H1 (cell line): Measurements from ENCODE around the gene MTX1. TPM values are rescaled to one million over a fixed set of nuclear protein-coding genes. Genes with fewer than 3 reads are reported as not detected.

Source experiments
- BACH1 ChIP-seq: IDR thresholded peaks from 2 replicates; pipeline ENCODE4 v1.6.1; 2012; ENCODE audit warnings: low read length, improper control_type of control experiment
- CBX5 ChIP-seq: fragments of 300-800, 300-1000 bp; sonication (generic); IDR thresholded peaks from 2 replicates; pipeline ENCODE4 v1.7.1; 2016; ENCODE audit warnings: antibody characterized with exemption, low read length, low read depth
- GTF2F1 ChIP-seq: IDR thresholded peaks from 2 replicates; pipeline ENCODE4 v1.6.1; 2012; ENCODE audit warnings: low read depth, low read length, improper control_type of control experiment, borderline replicate concordance
- KDM4A ChIP-seq: IDR thresholded peaks from one replicate; pipeline ENCODE4 v1.7.1; 2012; ENCODE audit warnings: low read depth, mild to moderate bottlenecking, moderate library complexity, low read length, inconsistent platforms; ENCODE audit not compliant: severe bottlenecking
- KDM5A ChIP-seq: fragments of 200-600 bp; IDR thresholded peaks from 2 replicates; pipeline ENCODE4 v1.7.1; 2012; ENCODE audit warnings: mild to moderate bottlenecking, low read length, inconsistent platforms, mixed read lengths
- MAFK ChIP-seq: IDR thresholded peaks from 2 replicates; pipeline ENCODE4 v1.6.1; 2012; ENCODE audit warnings: low read depth, mild to moderate bottlenecking, improper control_type of control experiment, low read length
- SUZ12 ChIP-seq: fragments of 200-600 bp; sonication (generic); IDR thresholded peaks from 2 replicates; pipeline ENCODE4 v1.6.1; 2012; ENCODE audit warnings: mild to moderate bottlenecking, inconsistent platforms, low read length, moderate library complexity, mixed read lengths
- ZNF274 ChIP-seq: IDR thresholded peaks from 2 replicates; pipeline ENCODE4 v1.7.0; 2012; ENCODE audit warnings: low read length, borderline replicate concordance; ENCODE audit errors: extremely low read depth
- polyA plus RNA-seq, 7 experiments: library from polyadenylated mRNA; depleted of rRNA in 3 of 7; stranded (reverse) in 5 of 7; unstranded in 2 of 7; fragments of >200 nt in 5 of 7; fragments of 200-250 nt in 2 of 7; gene quantifications; 1 replicate in 5 of 7; 2 replicates in 1 of 7; 4 replicates in 1 of 7; pipeline versions ENCODE4 v1.2.1 to v1.2.3, GENCODE V29; 2011 to 2013; ENCODE audit warnings: missing spikeins in 2 of 7, mixed read lengths in 2 of 7
- total RNA-seq: library from RNA; stranded (reverse); fragmentation: NEBNext Ultra II Directional; extraction: Animal tissue kit (Norgen Biotek cat#: 25700); gene quantifications from 2 replicates; pipeline ENCODE4 v1.2.1, GENCODE V29; 2021
- TF ChIP-seq, protein P1 (sequence below): fragments of 300-600 bp; sonication (generic); IDR thresholded peaks from 2 replicates; pipeline ENCODE4 v1.7.1; 2012; ENCODE audit warnings: low read length, moderate library complexity, mild to moderate bottlenecking, inconsistent platforms; ENCODE audit not compliant: insufficient replicate concordance
- TF ChIP-seq, protein P2 (sequence below): IDR thresholded peaks from 2 replicates; pipeline ENCODE4 v1.6.1; 2011; ENCODE audit warnings: low read length, improper control_type of control experiment

The MTX1 gene
- total and polyA plus RNA-seq, 2 of the 8 experiments (the other 6 are each of a cell fraction or from before 2014, with no cell fraction given), result 47.9 to 131 TPM

DNA sequence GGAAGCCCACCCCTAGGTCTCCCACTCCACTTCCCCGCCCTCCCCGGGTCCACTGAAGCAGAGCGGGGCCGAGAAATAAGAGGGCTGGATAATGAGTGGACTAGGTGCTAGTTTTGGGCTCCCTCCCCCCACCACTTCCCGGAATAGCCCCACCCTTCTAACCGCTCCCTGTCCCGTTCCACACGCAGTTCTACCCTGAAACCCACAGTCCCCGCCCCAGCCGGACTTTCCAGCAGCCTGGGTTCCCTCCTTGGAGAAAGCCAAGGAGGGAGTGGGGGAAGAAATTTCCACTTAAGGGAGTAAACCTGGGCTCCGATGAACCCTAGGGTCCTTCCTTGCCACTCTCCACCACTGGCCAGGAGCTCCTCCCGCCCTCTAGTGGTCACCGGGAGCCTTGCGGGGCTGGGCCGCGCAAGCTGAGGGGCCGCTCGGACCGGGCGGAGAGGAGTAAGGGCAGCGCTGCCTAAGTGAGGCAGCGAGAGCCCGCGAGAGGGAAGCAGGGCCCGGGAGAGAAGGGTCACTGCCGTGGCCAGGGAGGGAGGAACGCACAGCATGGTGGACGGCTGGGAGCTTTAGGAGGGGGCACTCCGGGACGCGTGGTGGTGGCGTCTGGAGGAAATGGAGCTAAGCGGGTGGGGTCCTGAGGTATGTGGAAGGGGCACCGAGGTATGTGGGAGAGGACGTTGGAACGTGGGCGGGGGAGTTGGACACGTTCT is 15.1 kb upstream of the MTX1 start (continued):
- TF ChIP-seq, protein P1, sequence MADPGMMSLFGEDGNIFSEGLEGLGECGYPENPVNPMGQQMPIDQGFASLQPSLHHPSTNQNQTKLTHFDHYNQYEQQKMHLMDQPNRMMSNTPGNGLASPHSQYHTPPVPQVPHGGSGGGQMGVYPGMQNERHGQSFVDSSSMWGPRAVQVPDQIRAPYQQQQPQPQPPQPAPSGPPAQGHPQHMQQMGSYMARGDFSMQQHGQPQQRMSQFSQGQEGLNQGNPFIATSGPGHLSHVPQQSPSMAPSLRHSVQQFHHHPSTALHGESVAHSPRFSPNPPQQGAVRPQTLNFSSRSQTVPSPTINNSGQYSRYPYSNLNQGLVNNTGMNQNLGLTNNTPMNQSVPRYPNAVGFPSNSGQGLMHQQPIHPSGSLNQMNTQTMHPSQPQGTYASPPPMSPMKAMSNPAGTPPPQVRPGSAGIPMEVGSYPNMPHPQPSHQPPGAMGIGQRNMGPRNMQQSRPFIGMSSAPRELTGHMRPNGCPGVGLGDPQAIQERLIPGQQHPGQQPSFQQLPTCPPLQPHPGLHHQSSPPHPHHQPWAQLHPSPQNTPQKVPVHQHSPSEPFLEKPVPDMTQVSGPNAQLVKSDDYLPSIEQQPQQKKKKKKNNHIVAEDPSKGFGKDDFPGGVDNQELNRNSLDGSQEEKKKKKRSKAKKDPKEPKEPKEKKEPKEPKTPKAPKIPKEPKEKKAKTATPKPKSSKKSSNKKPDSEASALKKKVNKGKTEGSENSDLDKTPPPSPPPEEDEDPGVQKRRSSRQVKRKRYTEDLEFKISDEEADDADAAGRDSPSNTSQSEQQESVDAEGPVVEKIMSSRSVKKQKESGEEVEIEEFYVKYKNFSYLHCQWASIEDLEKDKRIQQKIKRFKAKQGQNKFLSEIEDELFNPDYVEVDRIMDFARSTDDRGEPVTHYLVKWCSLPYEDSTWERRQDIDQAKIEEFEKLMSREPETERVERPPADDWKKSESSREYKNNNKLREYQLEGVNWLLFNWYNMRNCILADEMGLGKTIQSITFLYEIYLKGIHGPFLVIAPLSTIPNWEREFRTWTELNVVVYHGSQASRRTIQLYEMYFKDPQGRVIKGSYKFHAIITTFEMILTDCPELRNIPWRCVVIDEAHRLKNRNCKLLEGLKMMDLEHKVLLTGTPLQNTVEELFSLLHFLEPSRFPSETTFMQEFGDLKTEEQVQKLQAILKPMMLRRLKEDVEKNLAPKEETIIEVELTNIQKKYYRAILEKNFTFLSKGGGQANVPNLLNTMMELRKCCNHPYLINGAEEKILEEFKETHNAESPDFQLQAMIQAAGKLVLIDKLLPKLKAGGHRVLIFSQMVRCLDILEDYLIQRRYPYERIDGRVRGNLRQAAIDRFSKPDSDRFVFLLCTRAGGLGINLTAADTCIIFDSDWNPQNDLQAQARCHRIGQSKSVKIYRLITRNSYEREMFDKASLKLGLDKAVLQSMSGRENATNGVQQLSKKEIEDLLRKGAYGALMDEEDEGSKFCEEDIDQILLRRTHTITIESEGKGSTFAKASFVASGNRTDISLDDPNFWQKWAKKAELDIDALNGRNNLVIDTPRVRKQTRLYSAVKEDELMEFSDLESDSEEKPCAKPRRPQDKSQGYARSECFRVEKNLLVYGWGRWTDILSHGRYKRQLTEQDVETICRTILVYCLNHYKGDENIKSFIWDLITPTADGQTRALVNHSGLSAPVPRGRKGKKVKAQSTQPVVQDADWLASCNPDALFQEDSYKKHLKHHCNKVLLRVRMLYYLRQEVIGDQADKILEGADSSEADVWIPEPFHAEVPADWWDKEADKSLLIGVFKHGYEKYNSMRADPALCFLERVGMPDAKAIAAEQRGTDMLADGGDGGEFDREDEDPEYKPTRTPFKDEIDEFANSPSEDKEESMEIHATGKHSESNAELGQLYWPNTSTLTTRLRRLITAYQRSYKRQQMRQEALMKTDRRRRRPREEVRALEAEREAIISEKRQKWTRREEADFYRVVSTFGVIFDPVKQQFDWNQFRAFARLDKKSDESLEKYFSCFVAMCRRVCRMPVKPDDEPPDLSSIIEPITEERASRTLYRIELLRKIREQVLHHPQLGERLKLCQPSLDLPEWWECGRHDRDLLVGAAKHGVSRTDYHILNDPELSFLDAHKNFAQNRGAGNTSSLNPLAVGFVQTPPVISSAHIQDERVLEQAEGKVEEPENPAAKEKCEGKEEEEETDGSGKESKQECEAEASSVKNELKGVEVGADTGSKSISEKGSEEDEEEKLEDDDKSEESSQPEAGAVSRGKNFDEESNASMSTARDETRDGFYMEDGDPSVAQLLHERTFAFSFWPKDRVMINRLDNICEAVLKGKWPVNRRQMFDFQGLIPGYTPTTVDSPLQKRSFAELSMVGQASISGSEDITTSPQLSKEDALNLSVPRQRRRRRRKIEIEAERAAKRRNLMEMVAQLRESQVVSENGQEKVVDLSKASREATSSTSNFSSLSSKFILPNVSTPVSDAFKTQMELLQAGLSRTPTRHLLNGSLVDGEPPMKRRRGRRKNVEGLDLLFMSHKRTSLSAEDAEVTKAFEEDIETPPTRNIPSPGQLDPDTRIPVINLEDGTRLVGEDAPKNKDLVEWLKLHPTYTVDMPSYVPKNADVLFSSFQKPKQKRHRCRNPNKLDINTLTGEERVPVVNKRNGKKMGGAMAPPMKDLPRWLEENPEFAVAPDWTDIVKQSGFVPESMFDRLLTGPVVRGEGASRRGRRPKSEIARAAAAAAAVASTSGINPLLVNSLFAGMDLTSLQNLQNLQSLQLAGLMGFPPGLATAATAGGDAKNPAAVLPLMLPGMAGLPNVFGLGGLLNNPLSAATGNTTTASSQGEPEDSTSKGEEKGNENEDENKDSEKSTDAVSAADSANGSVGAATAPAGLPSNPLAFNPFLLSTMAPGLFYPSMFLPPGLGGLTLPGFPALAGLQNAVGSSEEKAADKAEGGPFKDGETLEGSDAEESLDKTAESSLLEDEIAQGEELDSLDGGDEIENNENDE, result no peak
- TF ChIP-seq KDM5A (no peak), KDM4A (peak; percentile 12), ZNF274 (no peak), GTF2F1 (no peak), CBX5 (no peak), BACH1 (no peak), MAFK (no peak), SUZ12 (no peak)
- TF ChIP-seq, protein P2, sequence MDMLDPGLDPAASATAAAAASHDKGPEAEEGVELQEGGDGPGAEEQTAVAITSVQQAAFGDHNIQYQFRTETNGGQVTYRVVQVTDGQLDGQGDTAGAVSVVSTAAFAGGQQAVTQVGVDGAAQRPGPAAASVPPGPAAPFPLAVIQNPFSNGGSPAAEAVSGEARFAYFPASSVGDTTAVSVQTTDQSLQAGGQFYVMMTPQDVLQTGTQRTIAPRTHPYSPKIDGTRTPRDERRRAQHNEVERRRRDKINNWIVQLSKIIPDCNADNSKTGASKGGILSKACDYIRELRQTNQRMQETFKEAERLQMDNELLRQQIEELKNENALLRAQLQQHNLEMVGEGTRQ, result no peak
